Stimulated activated naive CD8-positive, alpha-beta T cell treated with anti-CD3 and anti-CD28 coated beads, Interleukin-15, amount 100 ng/mL, for 72 hours (primary cell): Measurements from ENCODE around the gene MORC3.
"Not testable (repeated sequence)": the region's sequence is repeated elsewhere in the genome, so short reads cannot be mapped to it uniquely, and the experiment has no call there.

Source experiments
- ATAC-seq: fragments of 150-1000 bp; cut with Tn5 transposase; 2 replicates; pipeline ENCODE4 v1.10.0; 2021; ENCODE audit warnings: mild to moderate bottlenecking, moderate library complexity
- DNase-seq, 2 donors: peaks; one replicate each; pipeline ENCODE4 v3.0.0; 2021 to 2022
- H3K27ac Mint-ChIP-seq, 2 donors: one replicate each; pipeline ENCODE4 v1.8.0; 2022; ENCODE audit warnings: mild to moderate bottlenecking in 2 of 2, mixed read lengths in 2 of 2, moderate library complexity in 2 of 2
- H3K27me3 Mint-ChIP-seq: one replicate; pipeline ENCODE4 v1.8.0; 2022; ENCODE audit warnings: mixed read lengths
- H3K4me1 Mint-ChIP-seq: one replicate; pipeline ENCODE4 v1.8.0; 2022; ENCODE audit warnings: mild to moderate bottlenecking, mixed read lengths
- H3K4me3 Mint-ChIP-seq, 2 donors: one replicate each; pipeline ENCODE4 v1.8.0; 2022; ENCODE audit warnings: mild to moderate bottlenecking in 2 of 2, mixed read lengths in 2 of 2, moderate library complexity in 1 of 2
- H3K9me3 Mint-ChIP-seq, 2 donors: one replicate each; pipeline ENCODE4 v1.8.0; 2022; ENCODE audit warnings: mixed read lengths in 2 of 2

Gene MORC3

GRCh38 chr21:36319767-36320420 is at the start of gene MORC3:
TSS of gene MORC3 (plus strand) at chr21:36320197. CDS start at chr21:36320265, 68 bp downstream.
- DNase-seq, result peak; percentile 98
- peak within 1 kb of the TSS; percentile 96 to 97 for H3K27ac Mint-ChIP-seq
- ATAC-seq, result peak; percentile 94
- peaks cover 44% of the 10 kb centered on the region for H3K4me1 Mint-ChIP-seq
- H3K4me3 Mint-ChIP-seq, result peak within 1 kb of the TSS; percentile 91 to 96
- H3K9me3 Mint-ChIP-seq, result peaks cover 0 to 11% of the 10 kb centered on the region in 2 donors
- no peaks in the 10 kb centered on the region for H3K27me3 Mint-ChIP-seq

- not testable (repeated sequence) for H3K9me3 Mint-ChIP-seq, DNase-seq, H3K27me3 Mint-ChIP-seq, H3K4me1 Mint-ChIP-seq, ATAC-seq, H3K4me3 Mint-ChIP-seq
- peak overlapping the region in 1 of 2 donors; percentile 62 for H3K27ac Mint-ChIP-seq
Observed at GRCh38 chr21:36270786-36271695, 49.0 kb upstream of the MORC3 start.

GRCh38 chr21:36274128-36274527 is 45.9 kb upstream of the MORC3 start:
- Mint-ChIP-seq H3K4me1 (no peaks in the 10 kb centered on the region), H3K27me3 (no peaks in the 10 kb centered on the region), H3K9me3 (no peaks in the 10 kb centered on the region), H3K4me3 (no peak overlapping the region), H3K27ac (no peak overlapping the region)
- no peak for ATAC-seq
- DNase-seq, result no peak

- Mint-ChIP-seq H3K27me3 (no peaks in the 10 kb centered on the region), H3K9me3 (no peaks in the 10 kb centered on the region), H3K4me3 (no peak overlapping the region), H3K4me1 (peaks cover 6% of the 10 kb centered on the region), H3K27ac (peak overlapping the region in 1 of 2 donors; percentile 85)
- DNase-seq (peak in 1 of 2 donors; percentile 12), ATAC-seq (peak; percentile 43)
Observed at GRCh38 chr21:36282568-36283230, 37.3 kb upstream of the MORC3 start.

GRCh38 chr21:36283231-36283622 is 36.8 kb upstream of the MORC3 start:
- H3K9me3 Mint-ChIP-seq, ATAC-seq, H3K4me1 Mint-ChIP-seq, H3K27me3 Mint-ChIP-seq, DNase-seq, H3K4me3 Mint-ChIP-seq: not testable (repeated sequence)
- H3K27ac Mint-ChIP-seq, result peak overlapping the region in 1 of 2 donors; percentile 85

- H3K27ac Mint-ChIP-seq, result peak overlapping the region in 1 of 2 donors; percentile 78
- H3K27me3 Mint-ChIP-seq, result no peaks in the 10 kb centered on the region
- H3K4me3 Mint-ChIP-seq, result peak overlapping the region; percentile 32 to 50
- H3K4me1 Mint-ChIP-seq, result peaks cover 7% of the 10 kb centered on the region
- DNase-seq, result no peak
- ATAC-seq, result peak; percentile 80
- H3K9me3 Mint-ChIP-seq, result no peaks in the 10 kb centered on the region
Observed at GRCh38 chr21:36288651-36289243, 31.2 kb upstream of the MORC3 start.

- no peak for DNase-seq
- Mint-ChIP-seq H3K9me3 (no peaks in the 10 kb centered on the region), H3K4me3 (no peak overlapping the region), H3K4me1 (peaks cover 7% of the 10 kb centered on the region), H3K27ac (no peak overlapping the region), H3K27me3 (no peaks in the 10 kb centered on the region)
- no peak for ATAC-seq
Observed at GRCh38 chr21:36291509-36291908, 28.5 kb upstream of the MORC3 start.

GRCh38 chr21:36297406-36297937 is 22.5 kb upstream of the MORC3 start:
- peaks cover 29% of the 10 kb centered on the region for H3K4me1 Mint-ChIP-seq
- H3K4me3 Mint-ChIP-seq, result peak overlapping the region; percentile 67 to 79
- no peaks in the 10 kb centered on the region for H3K9me3 Mint-ChIP-seq
- no peaks in the 10 kb centered on the region for H3K27me3 Mint-ChIP-seq
- H3K27ac Mint-ChIP-seq, result peak overlapping the region; percentile 91 to 96
- DNase-seq (no peak), ATAC-seq (no peak)

- Mint-ChIP-seq H3K9me3 (no peaks in the 10 kb centered on the region), H3K27me3 (no peaks in the 10 kb centered on the region), H3K27ac (peak overlapping the region; percentile 91 to 97), H3K4me1 (peaks cover 29% of the 10 kb centered on the region), H3K4me3 (peak overlapping the region; percentile 67 to 79)
- ATAC-seq (peak; percentile 100), DNase-seq (peak; percentile 46 to 68)
Observed at GRCh38 chr21:36297938-36298572, 21.9 kb upstream of the MORC3 start.

- H3K4me3 Mint-ChIP-seq, result no peak overlapping the region
- no peak overlapping the region for H3K27ac Mint-ChIP-seq
- H3K4me1 Mint-ChIP-seq, result peaks cover 9% of the 10 kb centered on the region
- H3K27me3 Mint-ChIP-seq, result no peaks in the 10 kb centered on the region
- no peak for DNase-seq
- no peaks in the 10 kb centered on the region for H3K9me3 Mint-ChIP-seq
- ATAC-seq, result no peak
Observed at GRCh38 chr21:36306872-36307534, 13.0 kb upstream of the MORC3 start.

- Mint-ChIP-seq H3K4me3 (peak overlapping the region in 1 of 2 donors; percentile 26), H3K9me3 (peaks cover 0 to 6% of the 10 kb centered on the region in 2 donors), H3K27me3 (no peaks in the 10 kb centered on the region), H3K27ac (peak overlapping the region in 1 of 2 donors; percentile 87), H3K4me1 (peaks cover 9% of the 10 kb centered on the region)
- ATAC-seq, result peak; percentile 99
- peak; percentile 9 to 49 for DNase-seq
Observed at GRCh38 chr21:36310016-36310415, 10.0 kb upstream of the MORC3 start.

- H3K27ac Mint-ChIP-seq, H3K27me3 Mint-ChIP-seq, DNase-seq, H3K4me1 Mint-ChIP-seq, H3K4me3 Mint-ChIP-seq, ATAC-seq: not testable (repeated sequence)
- H3K9me3 Mint-ChIP-seq, result peaks cover 0 to 16% of the 10 kb centered on the region in 2 donors
Observed at GRCh38 chr21:36313446-36313845, 6.6 kb upstream of the MORC3 start.

- H3K27ac Mint-ChIP-seq, H3K4me3 Mint-ChIP-seq, DNase-seq, H3K4me1 Mint-ChIP-seq, ATAC-seq, H3K27me3 Mint-ChIP-seq: not testable (repeated sequence)
- peaks cover 0 to 16% of the 10 kb centered on the region in 2 donors for H3K9me3 Mint-ChIP-seq
Observed at GRCh38 chr21:36316045-36316444, 4.0 kb upstream of the MORC3 start.

- peaks cover 15% of the 10 kb centered on the region for H3K4me1 Mint-ChIP-seq
- no peak overlapping the region for H3K4me3 Mint-ChIP-seq
Observed at GRCh38 chr21:36316872-36317484, 3.0 kb upstream of the MORC3 start.

More at GRCh38 chr21:36316872-36317484, 3.0 kb upstream of the MORC3 start:
- ATAC-seq, result no peak
- Mint-ChIP-seq H3K27me3 (no peaks in the 10 kb centered on the region), H3K27ac (no peak overlapping the region), H3K9me3 (peaks cover 0 to 16% of the 10 kb centered on the region in 2 donors)
- DNase-seq, result no peak
